ENCODE measurements around the gene RAD23B.
"Not testable (repeated sequence)": the region's sequence is repeated elsewhere in the genome, so short reads cannot be mapped to it uniquely, and the experiment has no call there.

RAD23B gene

GRCh38 chr9:107294756-107295155 lies 11.7 kb downstream of the RAD23B start:
- DNase-seq = no peak

GRCh38 chr9:107295995-107296394 lies 12.9 kb downstream of the RAD23B start:
- no peak for DNase-seq

DNA sequence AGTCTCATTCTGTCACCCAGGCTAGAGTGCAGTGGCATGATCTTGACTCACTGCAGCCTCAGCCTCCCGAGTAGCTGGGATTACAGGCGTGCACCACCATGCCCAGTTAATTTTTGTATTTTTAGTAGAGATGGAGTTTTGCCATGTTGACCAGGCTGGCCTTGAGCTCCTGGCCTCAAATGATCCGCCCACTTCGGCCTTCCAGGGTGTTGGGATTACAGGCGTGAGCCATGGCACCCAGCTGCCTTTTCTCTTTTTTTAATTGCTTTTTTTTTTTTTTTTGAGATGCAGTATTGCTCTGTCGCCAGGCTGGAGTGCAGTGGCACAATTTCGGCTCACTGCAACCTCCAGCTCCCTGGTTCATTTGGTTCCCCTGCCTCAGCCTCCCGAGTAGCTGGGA lies 13.5 kb downstream of the RAD23B start:
- DNase-seq = not testable (repeated sequence)

DNA sequence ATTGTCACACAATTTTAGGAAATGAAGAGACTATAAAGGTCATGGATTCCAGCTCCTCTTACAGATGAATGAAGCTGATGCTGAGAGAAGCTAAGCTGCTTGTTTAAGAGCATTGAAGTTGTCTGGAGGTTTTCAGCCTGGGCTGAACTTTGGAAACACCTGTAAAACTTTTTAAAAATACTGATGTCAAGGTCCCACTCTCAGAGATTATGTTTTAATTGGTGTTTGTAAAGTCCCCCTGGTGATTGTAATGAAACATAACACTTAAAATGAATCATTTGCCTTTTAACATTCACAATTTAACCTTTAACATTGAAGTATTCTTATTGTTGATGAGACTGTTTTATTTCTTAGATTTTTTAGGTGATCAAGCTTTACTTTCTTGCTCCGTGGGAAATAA lies 16.4 kb downstream of the RAD23B start:
- DNase-seq = no peak

- no peak for DNase-seq
Measured at GRCh38 chr9:107306308-107306707, 23.2 kb downstream of the RAD23B start.

DNA sequence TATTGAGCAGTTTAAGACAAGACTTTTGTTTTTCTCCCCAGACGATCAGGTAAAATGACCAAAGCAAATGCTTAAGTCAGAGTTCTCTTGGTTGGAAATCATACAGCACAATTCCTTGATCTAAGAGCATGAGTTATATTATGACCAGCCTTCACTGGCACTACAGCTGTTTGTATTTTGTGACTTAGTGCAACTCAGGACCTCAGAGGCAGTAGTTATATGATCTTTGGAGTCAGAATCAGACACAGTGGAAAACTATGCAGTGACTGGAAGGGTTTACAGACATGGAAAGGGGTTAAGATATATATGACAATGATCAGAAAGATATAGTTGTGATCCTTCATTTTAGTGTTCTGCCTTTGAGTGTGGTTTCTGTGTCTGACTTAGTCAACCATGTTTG lies 24.3 kb downstream of the RAD23B start:
- DNase-seq = no peak

- no peak for DNase-seq
Measured at GRCh38 chr9:107308461-107308860, 25.4 kb downstream of the RAD23B start.

DNA sequence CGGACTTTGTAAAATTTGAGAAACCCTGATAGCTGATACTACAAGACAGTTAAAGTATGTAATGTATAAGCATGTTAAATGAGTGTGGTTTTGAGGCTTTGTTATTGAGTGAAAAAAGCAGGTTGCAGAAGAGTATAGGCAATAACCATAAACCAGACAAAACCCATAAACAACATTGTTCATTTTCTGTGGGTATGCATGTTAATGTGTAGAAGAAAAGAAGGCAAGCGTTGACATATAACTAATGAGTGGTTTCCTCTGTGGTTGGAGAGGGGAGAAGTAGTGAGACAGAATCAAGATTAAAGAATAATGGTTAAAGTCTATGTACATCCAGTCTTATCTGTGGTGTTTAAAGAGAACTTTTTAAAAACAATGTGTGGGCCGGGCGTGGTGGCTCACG lies 26.2 kb downstream of the RAD23B start:
- DNase-seq = no peak

DNA sequence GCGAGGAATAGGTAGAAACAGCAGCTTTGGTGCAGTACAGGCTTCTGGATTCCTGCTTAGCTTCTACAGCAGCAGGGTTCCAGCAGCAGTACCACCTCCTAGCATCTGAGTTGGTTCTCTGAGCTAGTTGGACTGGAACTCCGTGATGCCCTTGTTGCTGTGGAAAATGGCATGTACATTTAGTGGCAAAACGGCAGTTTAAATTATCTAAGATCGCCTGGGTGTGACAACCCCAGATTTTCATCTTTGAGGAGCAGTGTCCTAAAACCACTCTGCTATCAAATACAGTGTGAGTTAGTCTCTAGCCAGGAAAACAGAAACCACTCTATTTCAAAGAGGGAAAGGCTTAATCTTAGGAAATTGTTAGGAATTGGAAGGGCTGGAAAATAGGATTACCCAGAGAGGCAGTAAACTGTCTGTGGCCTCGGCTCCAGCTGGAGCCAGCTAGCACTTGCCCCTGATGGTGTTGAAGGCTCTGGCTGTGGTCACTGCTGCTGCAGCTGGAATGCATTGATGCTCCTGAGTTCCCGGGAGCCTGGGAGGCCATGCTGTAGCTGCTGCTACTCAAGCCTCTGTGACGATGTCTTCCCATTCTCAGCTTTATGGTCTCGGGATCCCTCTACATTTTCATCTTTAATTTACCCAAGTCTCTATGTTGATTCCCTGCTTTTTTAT lies 29.4 kb downstream of the RAD23B start:
- no peak for DNase-seq

- DNase-seq = no peak
Measured at GRCh38 chr9:107313555-107314096, 30.5 kb downstream of the RAD23B start.

- no peak for DNase-seq
Measured at GRCh38 chr9:107314763-107315162, 31.7 kb downstream of the RAD23B start.

DNA sequence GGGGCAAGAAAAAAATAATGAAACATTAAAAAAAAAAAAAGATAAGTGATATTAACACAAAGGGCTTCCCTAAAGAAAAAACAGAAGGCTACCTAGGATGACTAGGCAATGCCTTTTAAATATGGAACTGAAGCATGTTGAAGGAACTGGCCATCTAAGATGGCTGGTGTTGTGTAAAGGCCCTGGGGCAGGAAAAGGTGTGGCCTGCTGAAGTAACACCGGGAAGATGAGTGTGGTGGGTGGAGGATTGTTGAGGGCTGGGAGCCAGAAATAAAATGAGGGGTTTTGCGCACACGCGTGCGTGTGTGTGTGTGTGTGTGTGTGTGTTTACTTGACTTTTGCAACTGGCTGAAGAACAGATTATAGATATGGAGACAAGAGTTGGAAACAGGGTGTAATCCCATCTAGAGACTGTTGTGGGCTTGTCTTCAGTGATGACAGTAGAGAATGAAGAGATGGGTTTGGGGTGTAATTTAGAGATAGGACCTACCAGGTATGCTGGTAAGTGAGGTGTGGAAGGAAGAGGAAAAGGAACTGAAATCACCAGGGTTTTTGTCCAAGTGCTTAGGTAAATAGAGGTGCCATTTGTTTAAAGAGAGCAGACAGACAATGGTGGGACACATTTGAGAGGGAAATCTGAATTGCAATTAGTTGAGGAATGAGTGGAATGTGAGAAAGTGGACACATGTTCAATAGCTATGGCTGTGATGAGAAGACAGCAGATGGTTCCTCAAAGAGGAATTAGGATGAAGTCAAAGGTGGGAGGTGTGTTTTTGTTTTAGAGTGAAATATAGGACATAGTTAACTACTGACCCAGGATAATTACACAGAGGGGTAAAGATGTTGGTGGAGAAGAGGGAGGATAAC lies 33.9 kb downstream of the RAD23B start:
- no peak for DNase-seq

GRCh38 chr9:107322643-107323042 lies 39.6 kb downstream of the RAD23B start:
- DNase-seq = no peak

DNA sequence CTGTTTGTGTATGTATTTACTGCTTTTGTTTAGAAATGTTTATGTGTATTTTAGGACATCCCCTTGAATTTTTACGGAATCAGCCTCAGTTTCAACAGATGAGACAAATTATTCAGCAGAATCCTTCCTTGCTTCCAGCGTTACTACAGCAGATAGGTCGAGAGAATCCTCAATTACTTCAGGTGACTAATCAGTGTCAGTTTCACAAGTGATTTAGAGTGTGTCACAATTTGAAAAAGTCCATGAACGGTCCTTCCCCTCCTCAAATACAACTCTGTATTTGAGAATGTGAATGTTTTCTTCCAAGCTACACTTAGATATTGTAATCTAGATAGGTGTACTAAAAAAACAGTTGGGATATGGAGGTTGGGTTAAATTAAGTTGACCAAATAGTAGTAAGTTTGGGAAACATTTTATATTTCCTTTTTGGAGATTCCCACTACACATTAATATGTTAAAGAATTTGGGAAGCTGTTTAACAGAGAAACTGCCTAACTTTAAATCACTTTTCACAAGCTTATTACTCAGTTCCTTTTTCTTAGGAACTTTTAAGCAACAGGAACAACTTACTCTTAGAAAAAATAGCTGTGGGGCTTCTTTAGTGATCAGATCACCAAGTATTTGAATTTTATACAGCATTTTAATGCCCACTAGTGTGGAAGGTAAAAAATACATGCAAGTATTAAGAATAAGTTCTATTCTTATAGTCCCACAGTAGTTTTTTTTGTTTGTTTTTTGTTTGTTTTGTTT lies 40.9 kb downstream of the RAD23B start:
- no peak for DNase-seq

DNA sequence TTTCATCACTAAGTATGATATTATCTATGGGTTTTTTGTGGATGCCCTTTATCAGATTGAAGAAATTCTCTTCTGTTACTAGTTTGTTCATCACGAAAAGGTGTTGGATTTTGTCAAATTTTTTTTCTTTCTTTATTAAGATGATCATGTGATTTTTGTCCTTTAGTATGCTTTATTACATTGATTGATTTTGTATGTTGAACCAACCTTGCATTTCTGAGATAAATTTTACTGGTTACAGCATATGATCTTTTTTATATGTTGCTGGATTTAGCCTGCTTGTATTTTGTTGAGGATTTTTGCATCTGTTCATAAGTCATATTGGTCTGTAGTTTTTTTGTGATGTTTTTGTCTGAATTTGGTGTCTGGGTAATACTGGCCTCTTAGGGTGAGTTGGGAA lies 42.8 kb downstream of the RAD23B start:
- no peak for DNase-seq

DNA sequence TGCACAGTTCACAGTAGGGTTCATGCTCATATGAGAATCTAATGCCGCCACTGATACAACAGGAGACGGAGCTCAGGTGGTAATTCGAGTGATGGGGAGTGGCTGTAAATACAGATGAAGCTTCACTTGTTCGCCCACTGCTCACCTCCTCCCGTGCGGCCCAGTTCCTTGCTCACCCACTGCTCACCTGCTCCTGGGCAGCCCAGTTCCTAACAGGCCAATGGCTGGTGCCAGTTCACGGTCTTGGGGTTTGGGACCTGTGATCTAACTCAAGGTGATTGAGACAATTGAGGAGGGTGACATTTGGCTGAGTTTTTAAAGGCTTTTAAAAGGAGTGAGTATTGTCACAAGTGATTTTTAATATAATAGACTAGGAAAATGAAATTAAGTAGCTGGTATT lies 45.4 kb downstream of the RAD23B start:
- no peak for DNase-seq

DNA sequence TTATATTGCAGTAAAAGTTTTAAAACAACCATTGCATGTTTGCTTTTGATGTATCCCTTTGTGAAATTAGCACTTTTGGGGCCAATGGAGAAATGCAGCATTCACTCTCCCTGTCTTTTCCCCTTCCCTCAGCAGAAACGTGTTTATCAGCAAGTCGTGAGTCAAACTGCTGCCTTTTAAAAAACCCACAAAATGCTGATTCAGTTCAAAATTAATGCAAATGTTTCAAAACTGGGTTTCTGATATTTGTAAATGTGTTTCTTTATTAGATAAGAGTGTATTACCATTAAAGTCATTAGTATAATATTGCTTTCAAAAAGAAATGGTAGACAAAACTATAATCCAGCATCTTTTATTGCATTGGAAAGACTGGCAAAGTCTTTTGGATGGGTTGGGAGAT lies 47.3 kb downstream of the RAD23B start:
- no peak for DNase-seq

- no peak for DNase-seq
Measured at GRCh38 chr9:107332883-107333282, 49.8 kb downstream of the RAD23B start.

- DNase-seq = no peak
Measured at GRCh38 chr9:107333363-107333762, 50.3 kb downstream of the RAD23B start.

- DNase-seq = no peak
Measured at GRCh38 chr9:107334103-107334776, 51.2 kb downstream of the RAD23B start.

- DNase-seq = no peak
Measured at GRCh38 chr9:107335331-107335730, 52.3 kb downstream of the RAD23B start.

DNA sequence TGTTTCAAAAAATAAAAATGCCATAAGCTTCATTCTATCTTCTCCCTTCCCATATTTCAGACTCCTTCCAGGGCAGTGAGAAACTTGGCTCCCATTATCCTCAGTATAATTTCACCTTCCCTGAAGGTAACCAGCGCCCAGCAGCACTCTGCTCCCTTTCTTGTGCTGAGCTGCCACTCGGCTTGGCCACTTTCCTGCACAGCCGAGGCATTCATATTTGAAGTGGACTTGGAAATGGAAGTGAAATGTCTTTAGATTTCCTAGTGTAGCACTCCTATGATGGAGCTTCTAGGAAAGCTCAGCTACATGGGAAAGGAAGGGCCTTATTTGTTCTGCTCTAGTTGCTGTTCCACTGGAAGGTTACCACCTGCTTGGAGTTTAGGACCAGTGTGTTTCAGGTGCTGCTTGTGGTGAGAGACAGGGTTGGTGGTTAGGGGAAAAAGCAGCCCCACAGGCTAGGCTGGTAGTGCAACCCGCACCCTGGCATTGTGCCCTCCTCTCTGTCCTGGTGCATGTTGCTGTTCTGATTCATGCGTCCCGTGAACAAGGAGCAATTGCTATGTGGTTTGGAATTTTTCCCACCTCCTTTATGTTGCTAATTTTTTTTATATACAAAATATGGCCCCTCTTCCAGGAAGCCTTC lies 53.8 kb downstream of the RAD23B start:
- peak in 1 of 2 experiments; percentile 71 for DNase-seq

Data from cerebellar nuclear complex (tissue), 1 donor.